ENCODE data around the gene TEAD1. TPM values are rescaled to one million over a fixed set of nuclear protein-coding genes. Genes with fewer than 3 reads are reported as not detected.

TEAD1 gene
- total RNA-seq, 4 donors from 2014 or later: 184 to 272 (median 208) TPM

- 67 to 90% methylated on average over 1 of the region's 1 CpG for WGBS, 2 donors (ENCODE audit: low coverage in 1 of 2)
- no peak overlapping the region for H3K27ac ChIP-seq
- no peak for TF ChIP-seq POLR2A (IDR thresholded peaks at IDR 0.05)
- TF ChIP-seq POLR2AphosphoS5 (IDR thresholded peaks at IDR 0.05): no peak
- no peak for TF ChIP-seq EP300 (IDR thresholded peaks at IDR 0.05)
- no peak for TF ChIP-seq CTCF (IDR thresholded peaks at IDR 0.05)
- no peaks in the 10 kb centered on the region for H3K36me3 ChIP-seq
- H3K4me1 ChIP-seq: no peaks in the 10 kb centered on the region
- ATAC-seq: no peak
- H3K27me3 ChIP-seq: peaks cover 22% of the 10 kb centered on the region
- H3K4me3 ChIP-seq: no peak overlapping the region
- no peaks in the 10 kb centered on the region for H3K9me3 ChIP-seq
Observed at GRCh38 chr11:12990162-12990480, 315.9 kb downstream of the TEAD1 start.

- TF ChIP-seq POLR2AphosphoS5 (IDR thresholded peaks at IDR 0.05): no peak
- no peak for TF ChIP-seq EP300 (IDR thresholded peaks at IDR 0.05)
- no peak for TF ChIP-seq POLR2A (IDR thresholded peaks at IDR 0.05)
- TF ChIP-seq CTCF (IDR thresholded peaks at IDR 0.05): no peak
- no peak for ATAC-seq
- peaks cover 13% of the 10 kb centered on the region for H3K27me3 ChIP-seq
- no peak overlapping the region for H3K27ac ChIP-seq
- WGBS, 2 donors (ENCODE audit: low coverage in 1 of 2): 78 to 87% methylated on average over 1 of the region's 1 CpG
- H3K4me3 ChIP-seq: no peak overlapping the region
- H3K36me3 ChIP-seq: no peaks in the 10 kb centered on the region
- H3K9me3 ChIP-seq: no peaks in the 10 kb centered on the region
- H3K4me1 ChIP-seq: no peaks in the 10 kb centered on the region
Observed at GRCh38 chr11:12991426-12991825, 317.2 kb downstream of the TEAD1 start.

- Histone ChIP-seq H3K4me1 (no peaks in the 10 kb centered on the region), H3K27me3 (no peaks in the 10 kb centered on the region), H3K36me3 (no peaks in the 10 kb centered on the region), H3K4me3 (no peak overlapping the region), H3K9me3 (no peaks in the 10 kb centered on the region), H3K27ac (no peak overlapping the region)
- no peak for ATAC-seq
- TF ChIP-seq EP300 (IDR thresholded peaks at IDR 0.05): no peak
- TF ChIP-seq POLR2AphosphoS5 (IDR thresholded peaks at IDR 0.05): no peak
- TF ChIP-seq CTCF (IDR thresholded peaks at IDR 0.05): no peak
- no peak for TF ChIP-seq POLR2A (IDR thresholded peaks at IDR 0.05)
- WGBS, 2 donors (ENCODE audit: low coverage in 1 of 2): 83 to 91% methylated on average over 1 of the region's 1 CpG
Observed at GRCh38 chr11:12993626-12994025, 319.4 kb downstream of the TEAD1 start.

Small RNA genes within 50 kb of the gene (small RNA-seq; reads per million reads assigned to genes)
- 0 reads per million in 4 donors for gene RF00424

All from gastroesophageal sphincter (tissue), 4 donors.